Measurements from ENCODE around the gene INTS1. TPM values are rescaled to one million over a fixed set of nuclear protein-coding genes. Genes with fewer than 3 reads are reported as not detected.

Gene INTS1
- total RNA-seq, 1 experiment from 2014 or later: 122 TPM

- no peaks in the 10 kb centered on the region for H3K9me3 ChIP-seq
- Mint-ChIP-seq H3K27me3 (ENCODE audit: insufficient read depth, unreplicated experiment) (no peaks in the 10 kb centered on the region), H3K9me3 (ENCODE audit: unreplicated experiment) (no peaks in the 10 kb centered on the region), H3K36me3 (ENCODE audit: insufficient read depth, unreplicated experiment) (peaks cover 11% of the 10 kb centered on the region), H3K4me1 (ENCODE audit: low read depth, unreplicated experiment) (peaks cover 5% of the 10 kb centered on the region), H3K4me3 (ENCODE audit: unreplicated experiment) (no peak overlapping the region), H3K27ac (ENCODE audit: unreplicated experiment) (no peak overlapping the region)
- TF ChIP-seq CTCF (IDR thresholded peaks at IDR 0.05; ENCODE audit: insufficient read depth in 1 of 2, low read depth in 1 of 2, low read length in 1 of 2, severe bottlenecking in 1 of 2, unreplicated experiment in 1 of 2): no peak
- no TSS peak for BruUV-seq (replicated peaks)
- H3K27me3 ChIP-seq (replicated peaks; ENCODE audit: control insufficient read depth, insufficient read depth, low read length): no peaks in the 10 kb centered on the region
- H3K4me3 ChIP-seq (ENCODE audit: low read depth, low read length): no peak overlapping the region
- H3K4me1 ChIP-seq: peaks cover 9% of the 10 kb centered on the region; the same call in 1 of the 2 replicates
- ChIA-PET CTCF (no interaction called here), POLR2A (no interaction called here)
- intact Hi-C loops (cut with micrococcal nuclease; ENCODE audit: unreplicated experiment): no loop called here
- no peaks in the 10 kb centered on the region for H3K36me3 ChIP-seq (ENCODE audit: control insufficient read depth, insufficient read depth, low read length)
- no peak for DNase-seq
These were observed 7.5 kb upstream of the INTS1 start for GRCh38 chr7:1511444-1512422.

- H3K36me3 Mint-ChIP-seq (ENCODE audit: insufficient read depth, unreplicated experiment): peaks cover 14% of the 10 kb centered on the region
- Histone ChIP-seq H3K4me3 (ENCODE audit: low read depth, low read length) (no peak overlapping the region), H3K9me3 (no peaks in the 10 kb centered on the region), H3K36me3 (ENCODE audit: control insufficient read depth, insufficient read depth, low read length) (no peaks in the 10 kb centered on the region), H3K4me1 (peaks cover 14% of the 10 kb centered on the region), H3K27me3 (replicated peaks; ENCODE audit: control insufficient read depth, insufficient read depth, low read length) (no peaks in the 10 kb centered on the region)
- H3K9me3 Mint-ChIP-seq (ENCODE audit: unreplicated experiment): no peaks in the 10 kb centered on the region
- H3K27me3 Mint-ChIP-seq (ENCODE audit: insufficient read depth, unreplicated experiment): no peaks in the 10 kb centered on the region
- BruUV-seq (replicated peaks): no TSS peak
- ChIA-PET CTCF (no interaction called here), POLR2A (no interaction called here)
- no peak overlapping the region for H3K27ac Mint-ChIP-seq (ENCODE audit: unreplicated experiment)
- no peak overlapping the region for H3K4me3 Mint-ChIP-seq (ENCODE audit: unreplicated experiment)
- no peak for TF ChIP-seq CTCF (IDR thresholded peaks at IDR 0.05; ENCODE audit: insufficient read depth in 1 of 2, low read depth in 1 of 2, low read length in 1 of 2, severe bottlenecking in 1 of 2, unreplicated experiment in 1 of 2)
- intact Hi-C loops (cut with micrococcal nuclease; ENCODE audit: unreplicated experiment): no loop called here
- peaks cover 10% of the 10 kb centered on the region for H3K4me1 Mint-ChIP-seq (ENCODE audit: low read depth, unreplicated experiment)
- no peak for DNase-seq
These were observed 6.6 kb upstream of the INTS1 start for GRCh38 chr7:1510780-1511154.

GRCh38 chr7:1509226-1509625, 5.0 kb upstream of the INTS1 start:
- Histone ChIP-seq H3K4me3 (ENCODE audit: low read depth, low read length) (no peak overlapping the region), H3K9me3 (no peaks in the 10 kb centered on the region), H3K4me1 (peaks cover 16% of the 10 kb centered on the region), H3K36me3 (ENCODE audit: control insufficient read depth, insufficient read depth, low read length) (no peaks in the 10 kb centered on the region), H3K27me3 (replicated peaks; ENCODE audit: control insufficient read depth, insufficient read depth, low read length) (no peaks in the 10 kb centered on the region)
- no TSS peak for BruUV-seq (replicated peaks)
- intact Hi-C loops (cut with micrococcal nuclease; ENCODE audit: unreplicated experiment): no loop called here
- no peak for DNase-seq
- CTCF ChIA-PET: no interaction called here
- POLR2A ChIA-PET: no interaction called here
- Mint-ChIP-seq H3K36me3 (ENCODE audit: insufficient read depth, unreplicated experiment) (peaks cover 15% of the 10 kb centered on the region), H3K27me3 (ENCODE audit: insufficient read depth, unreplicated experiment) (no peaks in the 10 kb centered on the region), H3K4me3 (ENCODE audit: unreplicated experiment) (no peak overlapping the region), H3K4me1 (ENCODE audit: low read depth, unreplicated experiment) (peaks cover 10% of the 10 kb centered on the region), H3K9me3 (ENCODE audit: unreplicated experiment) (no peaks in the 10 kb centered on the region), H3K27ac (ENCODE audit: unreplicated experiment) (no peak overlapping the region)
- no peak for TF ChIP-seq CTCF (IDR thresholded peaks at IDR 0.05; ENCODE audit: insufficient read depth in 1 of 2, low read depth in 1 of 2, low read length in 1 of 2, severe bottlenecking in 1 of 2, unreplicated experiment in 1 of 2)
